HG03521 (cell line): Measurements from ENCODE around the gene ZCCHC24.

Experiments used
- ATAC-seq: cut with Tn5 transposase; IDR thresholded peaks from one replicate; pipeline ENCODE4 v1.9.1; 2021; ENCODE audit warnings: mild to moderate bottlenecking, moderate library complexity; ENCODE audit not compliant: unreplicated experiment

ZCCHC24 gene

GRCh38 chr10:79414714-79415113 is 30.7 kb downstream of the ZCCHC24 start:
- no peak for ATAC-seq

- ATAC-seq = no peak
These were observed 32.2 kb downstream of the ZCCHC24 start for GRCh38 chr10:79413196-79413595.

GRCh38 chr10:79412516-79412915 is 32.9 kb downstream of the ZCCHC24 start:
- no peak for ATAC-seq

GRCh38 chr10:79411546-79412495 is 33.6 kb downstream of the ZCCHC24 start:
- ATAC-seq = no peak

- ATAC-seq = no peak
These were observed 34.9 kb downstream of the ZCCHC24 start for GRCh38 chr10:79410315-79411094.

GRCh38 chr10:79409726-79410085 is 35.7 kb downstream of the ZCCHC24 start:
- ATAC-seq = no peak

GRCh38 chr10:79409038-79409725 is 36.2 kb downstream of the ZCCHC24 start:
- no peak for ATAC-seq

GRCh38 chr10:79407811-79408795 is 37.3 kb downstream of the ZCCHC24 start:
- ATAC-seq = no peak

GRCh38 chr10:79407423-79407796 is 38.0 kb downstream of the ZCCHC24 start:
- ATAC-seq = no peak

- no peak for ATAC-seq
These were observed 38.6 kb downstream of the ZCCHC24 start for GRCh38 chr10:79406683-79407422.

GRCh38 chr10:79405995-79406515 is 39.4 kb downstream of the ZCCHC24 start:
- no peak for ATAC-seq

GRCh38 chr10:79405221-79405994 is 40.0 kb downstream of the ZCCHC24 start:
- ATAC-seq = no peak

GRCh38 chr10:79404690-79405131 is 40.7 kb downstream of the ZCCHC24 start:
- ATAC-seq = no peak

GRCh38 chr10:79404231-79404609 is 41.2 kb downstream of the ZCCHC24 start:
- ATAC-seq = no peak

- no peak for ATAC-seq
These were observed 41.8 kb downstream of the ZCCHC24 start for GRCh38 chr10:79403441-79404230.

GRCh38 chr10:79402951-79403350 is 42.5 kb downstream of the ZCCHC24 start:
- ATAC-seq = no peak

GRCh38 chr10:79402625-79402946 is 42.8 kb downstream of the ZCCHC24 start:
- ATAC-seq = no peak
